Measurements from ENCODE around the gene FNDC1. TPM values are rescaled to one million over a fixed set of nuclear protein-coding genes. Genes with fewer than 3 reads are reported as not detected.

The FNDC1 gene
- total and polyA plus RNA-seq, 12 donors, result 0.07 to 6.2 (median 2.7) TPM

GRCh38 chr6:159302594-159302992 is 133.4 kb downstream of the FNDC1 start:
- Histone ChIP-seq H3K36me3 (no peaks in the 10 kb centered on the region), H3K27me3 (peaks cover 0 to 4% (median 0%) of the 10 kb centered on the region in 7 donors), H3K4me3 (no peak overlapping the region), H3K27ac (no peak overlapping the region), H3K9me3 (peaks cover 0 to 2% (median 0%) of the 10 kb centered on the region in 11 donors), H3K4me1 (no peaks in the 10 kb centered on the region)
- no peak for ATAC-seq
- no peak for TF ChIP-seq CTCF (IDR thresholded peaks at IDR 0.05)
- 71 to 80% methylated on average over 5 of the region's 5 CpGs for WGBS, 2 donors
- intact Hi-C loops (cut with DNase I), result no loop called here
- no peak for DNase-seq

- Histone ChIP-seq H3K36me3 (no peaks in the 10 kb centered on the region), H3K27ac (no peak overlapping the region), H3K4me3 (no peak overlapping the region), H3K9me3 (no peaks in the 10 kb centered on the region), H3K27me3 (peaks cover 0 to 4% (median 0%) of the 10 kb centered on the region in 7 donors), H3K4me1 (no peaks in the 10 kb centered on the region)
- no peak for DNase-seq
- 70 to 74% methylated on average over 2 of the region's 2 CpGs for WGBS, 2 donors
- no peak for TF ChIP-seq CTCF (IDR thresholded peaks at IDR 0.05)
- intact Hi-C loops (cut with DNase I), result no loop called here
- ATAC-seq, result no peak
Measured at GRCh38 chr6:159303159-159303558, 134.0 kb downstream of the FNDC1 start.

DNA sequence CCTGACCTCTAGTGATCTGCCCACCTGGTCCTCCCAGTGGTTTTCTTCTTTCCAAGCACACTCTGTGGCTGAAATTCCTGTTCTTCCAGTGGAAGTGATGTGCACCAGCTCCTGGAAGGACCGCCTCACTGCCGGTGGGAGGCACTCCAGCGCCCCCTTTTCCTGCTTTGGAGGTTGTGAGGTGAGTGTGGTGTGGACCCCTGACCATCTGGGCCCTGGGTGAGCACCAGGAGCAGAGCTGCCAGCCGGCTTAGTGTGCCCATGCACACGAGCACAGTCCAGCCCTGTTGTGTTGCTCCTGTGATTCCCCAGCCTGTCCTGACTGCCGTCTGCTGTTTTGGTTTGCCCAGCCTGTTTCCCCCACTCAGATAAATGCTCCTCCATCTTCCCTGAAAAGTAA is 134.6 kb downstream of the FNDC1 start:
- intact Hi-C loops (cut with DNase I), result no loop called here
- no peak overlapping the region for H3K27ac ChIP-seq
- no peak for TF ChIP-seq CTCF (IDR thresholded peaks at IDR 0.05)
- no peak for DNase-seq
- H3K4me1 ChIP-seq, result no peaks in the 10 kb centered on the region
- H3K27me3 ChIP-seq, result peaks cover 0 to 4% (median 0%) of the 10 kb centered on the region in 7 donors
- H3K36me3 ChIP-seq, result no peaks in the 10 kb centered on the region
- no peak for ATAC-seq
- H3K4me3 ChIP-seq, result no peak overlapping the region
- 74 to 76% methylated on average over 6 of the region's 6 CpGs for WGBS, 2 donors
- no peaks in the 10 kb centered on the region for H3K9me3 ChIP-seq

- no peak overlapping the region for H3K4me3 ChIP-seq
- intact Hi-C loops (cut with DNase I), result no loop called here
- DNase-seq (no peak), ATAC-seq (no peak)
- no peak for TF ChIP-seq CTCF (IDR thresholded peaks at IDR 0.05)
- no peaks in the 10 kb centered on the region for H3K9me3 ChIP-seq
- H3K4me1 ChIP-seq, result no peaks in the 10 kb centered on the region
- no peak overlapping the region for H3K27ac ChIP-seq
- WGBS, 2 donors, result 95 to 100% methylated on average over 1 of the region's 1 CpG
- H3K36me3 ChIP-seq, result no peaks in the 10 kb centered on the region
- H3K27me3 ChIP-seq, result peaks cover 0 to 4% (median 0%) of the 10 kb centered on the region in 7 donors
Measured at GRCh38 chr6:159304641-159305040, 135.4 kb downstream of the FNDC1 start.

Data from heart right ventricle (tissue), 16 donors.